NCI-H2081 treated with DMSO at 0.1 percent for 48 hours (cell line): Measurements from ENCODE around the gene CDCP2.

ENCODE experiments used
- DNase-seq: peaks from one replicate; lab custom pipeline; 2025; lab: John Stamatoyannopoulos, UW

The CDCP2 gene

GRCh38 chr1:54136963-54137533, 15.8 kb downstream of the CDCP2 start:
- no peak for DNase-seq

- no peak for DNase-seq
Observed at GRCh38 chr1:54136269-54136896, 16.4 kb downstream of the CDCP2 start.

GRCh38 chr1:54135436-54136120, 17.2 kb downstream of the CDCP2 start:
- no peak for DNase-seq

- DNase-seq, result no peak
Observed at GRCh38 chr1:54134295-54134694, 18.5 kb downstream of the CDCP2 start.

- DNase-seq, result no peak
Observed at GRCh38 chr1:54132495-54132894, 20.3 kb downstream of the CDCP2 start.

- DNase-seq, result no peak
Observed at GRCh38 chr1:54131419-54131818, 21.4 kb downstream of the CDCP2 start.

- no peak for DNase-seq
Observed at GRCh38 chr1:54129858-54130257, 22.9 kb downstream of the CDCP2 start.

- DNase-seq, result no peak
Observed at GRCh38 chr1:54127594-54128300, 25.1 kb downstream of the CDCP2 start.

GRCh38 chr1:54126271-54126815, 26.5 kb downstream of the CDCP2 start:
- no peak for DNase-seq

GRCh38 chr1:54125386-54126070, 27.3 kb downstream of the CDCP2 start:
- DNase-seq, result no peak

GRCh38 chr1:54124906-54125305, 27.9 kb downstream of the CDCP2 start:
- no peak for DNase-seq

- no peak for DNase-seq
Observed at GRCh38 chr1:54124472-54124871, 28.3 kb downstream of the CDCP2 start.

GRCh38 chr1:54122992-54123391, 29.8 kb downstream of the CDCP2 start:
- no peak for DNase-seq

- no peak for DNase-seq
Observed at GRCh38 chr1:54122135-54122751, 30.6 kb downstream of the CDCP2 start.

GRCh38 chr1:54121482-54122134, 31.2 kb downstream of the CDCP2 start:
- no peak for DNase-seq

GRCh38 chr1:54120698-54121481, 31.9 kb downstream of the CDCP2 start:
- no peak for DNase-seq

GRCh38 chr1:54120018-54120697, 32.6 kb downstream of the CDCP2 start:
- no peak for DNase-seq

- DNase-seq, result no peak
Observed at GRCh38 chr1:54118704-54119103, 34.1 kb downstream of the CDCP2 start.

- no peak for DNase-seq
Observed at GRCh38 chr1:54117815-54118563, 34.8 kb downstream of the CDCP2 start.
